Activated naive CD4-positive, alpha-beta T cell treated with anti-CD3 and anti-CD28 coated beads, Interleukin-2, amount 50 U/mL, for 24 hours (primary cell): Measurements from ENCODE around the gene LRRK1.

Source experiments
- H3K27ac Mint-ChIP-seq: one replicate; pipeline ENCODE4 v1.8.0; 2021; ENCODE audit warnings: mild to moderate bottlenecking, mixed read lengths
- H3K27me3 Mint-ChIP-seq: one replicate; pipeline ENCODE4 v1.8.0; 2021; ENCODE audit warnings: mixed read lengths
- H3K36me3 Mint-ChIP-seq: one replicate; pipeline ENCODE4 v1.8.0; 2021; ENCODE audit warnings: mixed read lengths
- H3K4me1 Mint-ChIP-seq: one replicate; pipeline ENCODE4 v1.8.0; 2021; ENCODE audit warnings: mixed read lengths
- H3K4me3 Mint-ChIP-seq: one replicate; pipeline ENCODE4 v1.8.0; 2021; ENCODE audit warnings: mild to moderate bottlenecking, mixed read lengths
- H3K9me3 Mint-ChIP-seq: one replicate; pipeline ENCODE4 v1.8.0; 2021; ENCODE audit warnings: mixed read lengths

Gene LRRK1

DNA sequence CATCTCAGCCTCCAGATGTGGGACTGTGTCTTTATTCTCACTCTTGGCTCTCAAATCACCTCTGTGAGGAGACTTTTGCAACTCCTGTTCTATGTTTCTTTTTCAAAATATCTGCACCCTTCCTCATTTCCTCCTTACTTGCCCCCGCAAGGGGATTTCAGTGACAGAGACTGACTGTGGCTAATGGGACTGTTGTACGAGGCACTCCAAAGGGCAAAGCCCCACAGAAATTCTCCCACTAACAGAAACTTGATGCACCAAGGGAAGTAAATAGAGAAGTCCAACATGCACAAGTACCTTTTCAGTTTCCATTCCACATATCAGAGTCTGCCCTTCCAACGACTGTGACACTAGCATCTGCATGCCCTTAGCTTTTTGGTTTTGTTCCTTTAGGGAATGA is 69.7 kb downstream of the LRRK1 start:
- no peak overlapping the region for H3K4me3 Mint-ChIP-seq
- H3K27me3 Mint-ChIP-seq, result peaks cover 11% of the 10 kb centered on the region
- no peaks in the 10 kb centered on the region for H3K36me3 Mint-ChIP-seq
- H3K9me3 Mint-ChIP-seq, result no peaks in the 10 kb centered on the region
- no peaks in the 10 kb centered on the region for H3K4me1 Mint-ChIP-seq
- H3K27ac Mint-ChIP-seq, result no peak overlapping the region

DNA sequence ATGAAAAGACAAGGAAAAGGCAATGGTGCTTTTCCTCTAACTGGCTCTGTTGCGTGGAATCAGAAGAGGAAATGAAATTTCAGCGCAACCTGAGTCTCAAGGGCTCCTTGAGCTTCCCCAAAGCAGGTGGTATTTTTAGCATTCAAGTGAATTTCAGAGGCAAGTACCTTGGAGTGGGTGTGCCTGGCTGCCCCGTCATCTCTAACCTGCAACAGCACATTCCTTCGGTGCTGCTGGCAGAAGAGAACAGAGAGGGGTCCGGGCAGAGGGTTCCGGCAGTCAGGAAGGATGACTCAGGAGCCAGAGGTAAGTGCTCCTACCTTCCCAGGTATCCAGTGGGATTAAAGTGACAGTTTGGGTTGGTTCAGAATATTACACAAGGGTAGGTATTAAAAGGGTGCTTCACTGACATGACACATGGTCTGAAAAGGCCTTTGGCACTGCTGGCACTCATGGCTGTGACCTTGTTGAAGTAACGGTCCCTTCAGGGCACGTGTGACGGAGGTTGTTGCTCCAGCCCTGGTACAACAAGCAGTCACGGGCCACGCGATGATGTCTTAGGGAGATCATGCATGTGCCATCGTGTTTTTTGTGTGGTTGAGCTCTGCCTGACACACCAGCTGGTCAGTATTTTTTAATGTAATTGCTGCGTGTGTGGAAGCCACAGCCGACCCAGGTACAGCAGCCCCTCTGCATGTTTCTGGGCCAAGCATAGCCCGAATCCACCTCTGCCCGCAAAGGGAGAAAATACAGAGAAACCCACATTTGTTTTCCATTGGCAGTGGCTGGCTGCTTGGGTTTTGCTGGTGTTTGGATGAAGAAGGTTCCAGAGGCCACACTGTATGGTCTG is 75.7 kb downstream of the LRRK1 start:
- Mint-ChIP-seq H3K9me3 (no peaks in the 10 kb centered on the region), H3K27me3 (peaks cover 2% of the 10 kb centered on the region), H3K27ac (no peak overlapping the region), H3K36me3 (no peaks in the 10 kb centered on the region), H3K4me3 (no peak overlapping the region), H3K4me1 (no peaks in the 10 kb centered on the region)

DNA sequence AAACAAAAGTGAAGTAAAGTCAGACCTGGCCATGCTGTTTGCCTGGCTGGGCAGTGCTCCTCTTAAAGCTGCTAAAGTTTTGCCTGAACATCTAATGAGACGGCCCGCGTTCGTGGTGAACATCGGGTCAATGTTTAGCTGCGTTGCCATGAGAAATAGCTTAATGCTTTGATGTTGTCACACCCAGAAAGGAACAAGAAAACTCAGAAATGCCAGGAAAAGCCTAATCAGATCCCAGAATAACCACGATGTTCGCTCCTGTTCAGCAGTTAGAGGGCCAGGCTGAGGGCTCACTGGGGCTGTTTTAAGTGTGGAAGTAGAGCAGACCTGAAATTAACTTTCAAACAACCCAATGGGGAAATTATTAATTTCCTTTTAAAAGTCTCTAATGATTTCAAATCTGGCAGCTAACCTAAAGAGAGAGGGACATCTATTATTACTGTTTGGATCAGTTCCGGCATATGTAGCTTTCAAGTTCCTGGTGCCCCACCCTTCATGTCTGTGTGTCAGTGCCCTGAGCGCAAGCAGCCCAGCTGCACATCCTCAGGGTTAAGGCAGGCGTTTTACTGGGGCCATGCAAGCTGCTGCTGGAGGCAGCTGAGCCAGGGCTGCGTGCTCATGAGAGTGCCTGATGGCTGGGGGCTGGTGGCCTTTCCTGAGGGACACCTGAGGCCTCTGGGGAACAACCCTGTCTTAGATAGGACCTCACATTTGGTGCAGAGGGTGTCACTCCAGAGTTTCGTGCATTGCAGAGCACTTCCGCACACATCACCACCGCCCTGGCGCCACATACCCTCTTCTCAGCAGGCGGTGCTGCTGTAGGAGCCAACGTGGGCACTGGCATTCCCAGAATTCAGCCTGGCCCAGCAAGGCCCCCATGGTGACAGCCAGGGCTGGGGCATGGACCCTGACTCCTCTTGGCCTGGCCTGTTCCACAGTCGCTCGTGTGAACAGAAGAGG is 76.6 kb downstream of the LRRK1 start:
- H3K27ac Mint-ChIP-seq, result no peak overlapping the region
- H3K4me1 Mint-ChIP-seq, result no peaks in the 10 kb centered on the region
- H3K36me3 Mint-ChIP-seq, result no peaks in the 10 kb centered on the region
- H3K9me3 Mint-ChIP-seq, result no peaks in the 10 kb centered on the region
- peaks cover under 1% of the 10 kb centered on the region for H3K27me3 Mint-ChIP-seq
- no peak overlapping the region for H3K4me3 Mint-ChIP-seq

DNA sequence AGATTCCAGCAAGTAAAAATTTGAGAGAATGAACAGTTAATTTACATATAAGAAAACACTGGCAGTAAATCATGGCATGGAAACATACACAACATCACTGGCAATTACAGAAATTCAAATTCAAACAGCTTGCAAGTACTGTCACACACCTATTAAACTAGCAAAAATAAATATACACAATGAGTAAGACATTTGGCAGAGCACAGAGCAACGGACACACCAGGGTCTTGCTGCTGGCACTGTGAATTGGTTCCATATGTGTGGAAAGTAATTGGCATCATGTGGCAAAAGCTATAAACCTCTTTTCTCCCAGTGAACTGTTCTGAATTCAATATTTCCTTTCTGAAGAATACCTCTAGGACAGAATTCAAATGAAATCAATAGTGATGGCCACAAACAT is 78.3 kb downstream of the LRRK1 start:
- no peaks in the 10 kb centered on the region for H3K9me3 Mint-ChIP-seq
- no peaks in the 10 kb centered on the region for H3K4me1 Mint-ChIP-seq
- H3K36me3 Mint-ChIP-seq, result no peaks in the 10 kb centered on the region
- no peak overlapping the region for H3K4me3 Mint-ChIP-seq
- no peaks in the 10 kb centered on the region for H3K27me3 Mint-ChIP-seq
- H3K27ac Mint-ChIP-seq, result no peak overlapping the region

DNA sequence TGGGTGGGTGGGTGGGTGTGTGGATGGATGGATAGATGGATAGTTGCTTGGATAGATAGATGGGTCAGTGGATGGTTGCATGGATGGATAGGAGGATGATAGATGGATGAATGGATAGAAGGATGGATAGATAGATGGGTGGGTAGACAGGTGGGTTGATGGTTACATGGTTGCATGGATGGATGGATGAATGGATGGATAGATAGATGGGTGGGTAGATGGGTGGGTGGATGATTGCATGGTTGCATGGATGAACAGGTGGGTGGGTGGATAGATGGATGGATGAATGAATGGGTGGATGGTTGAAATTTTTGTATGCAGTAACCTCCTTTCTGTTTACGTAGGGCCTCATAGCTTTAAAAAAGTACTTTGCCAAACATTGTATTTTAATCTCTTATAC is 79.5 kb downstream of the LRRK1 start:
- H3K27ac Mint-ChIP-seq, result no peak overlapping the region
- H3K9me3 Mint-ChIP-seq, result no peaks in the 10 kb centered on the region
- no peak overlapping the region for H3K4me3 Mint-ChIP-seq
- H3K27me3 Mint-ChIP-seq, result no peaks in the 10 kb centered on the region
- H3K4me1 Mint-ChIP-seq, result no peaks in the 10 kb centered on the region
- H3K36me3 Mint-ChIP-seq, result no peaks in the 10 kb centered on the region

DNA sequence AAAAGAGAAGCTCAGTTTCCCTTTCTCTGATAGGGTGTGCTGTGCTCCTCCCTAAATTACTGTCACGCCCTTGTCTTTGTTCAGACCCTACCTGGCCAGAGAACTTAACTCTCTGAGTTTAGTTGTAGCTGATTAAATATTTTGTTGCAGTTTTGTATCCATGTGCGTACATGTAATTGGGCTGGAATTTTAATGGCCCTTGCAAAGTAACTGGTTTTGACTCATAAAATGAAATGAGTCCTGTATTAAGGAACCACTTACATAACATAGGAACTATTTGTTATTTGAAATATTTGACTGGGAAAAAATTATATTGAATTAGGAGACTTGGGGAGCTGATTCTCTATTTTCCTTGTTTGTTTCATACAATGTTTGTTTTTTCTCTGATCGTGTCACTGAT is 80.2 kb downstream of the LRRK1 start:
- H3K9me3 Mint-ChIP-seq, result no peaks in the 10 kb centered on the region
- H3K4me1 Mint-ChIP-seq, result no peaks in the 10 kb centered on the region
- H3K27me3 Mint-ChIP-seq, result no peaks in the 10 kb centered on the region
- H3K4me3 Mint-ChIP-seq, result no peak overlapping the region
- no peaks in the 10 kb centered on the region for H3K36me3 Mint-ChIP-seq
- no peak overlapping the region for H3K27ac Mint-ChIP-seq

DNA sequence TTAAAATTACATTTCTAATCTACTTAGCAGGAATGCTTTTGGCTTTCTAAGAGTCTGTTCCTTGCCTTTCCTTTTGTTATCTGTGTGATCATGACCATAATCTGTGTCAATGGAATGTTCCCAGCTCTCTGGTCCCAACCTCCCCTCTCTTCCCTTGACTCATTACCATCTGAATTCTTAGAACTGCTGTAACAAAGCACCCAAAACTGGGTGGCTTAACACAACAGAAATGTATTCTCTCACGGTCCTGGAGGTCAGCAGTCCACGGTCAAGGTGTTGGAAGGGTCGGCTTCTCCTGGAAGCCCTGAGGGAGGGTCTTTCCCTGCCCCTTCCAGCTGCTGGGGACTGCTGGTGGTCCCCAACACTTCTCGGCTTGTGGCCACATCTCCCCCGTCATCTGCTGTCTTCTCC is 81.1 kb downstream of the LRRK1 start:
- H3K27ac Mint-ChIP-seq, result no peak overlapping the region
- no peaks in the 10 kb centered on the region for H3K9me3 Mint-ChIP-seq
- H3K4me1 Mint-ChIP-seq, result no peaks in the 10 kb centered on the region
- H3K36me3 Mint-ChIP-seq, result no peaks in the 10 kb centered on the region
- H3K4me3 Mint-ChIP-seq, result no peak overlapping the region
- no peaks in the 10 kb centered on the region for H3K27me3 Mint-ChIP-seq

DNA sequence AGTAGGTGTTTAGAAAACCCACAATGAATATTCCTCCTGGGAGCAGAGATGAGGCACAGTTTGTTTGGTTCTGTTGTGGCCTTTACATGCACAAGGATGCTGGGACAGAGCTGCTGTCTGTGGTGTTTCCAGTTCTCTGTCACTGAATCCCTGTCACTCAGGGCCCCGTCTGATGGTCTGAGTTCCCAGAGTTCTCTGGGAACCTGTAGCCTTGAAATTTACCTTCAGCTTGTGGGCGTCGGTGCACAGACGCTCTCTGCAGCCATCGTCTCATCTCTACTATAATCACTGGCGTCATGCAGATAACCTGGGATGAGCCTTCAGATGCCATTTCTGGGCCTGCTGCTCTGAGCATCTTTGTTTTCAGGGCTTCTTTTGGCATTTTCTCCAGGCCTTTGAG is 81.9 kb downstream of the LRRK1 start:
- Mint-ChIP-seq H3K36me3 (no peaks in the 10 kb centered on the region), H3K9me3 (no peaks in the 10 kb centered on the region), H3K27me3 (no peaks in the 10 kb centered on the region), H3K4me3 (no peak overlapping the region), H3K27ac (no peak overlapping the region), H3K4me1 (no peaks in the 10 kb centered on the region)

DNA sequence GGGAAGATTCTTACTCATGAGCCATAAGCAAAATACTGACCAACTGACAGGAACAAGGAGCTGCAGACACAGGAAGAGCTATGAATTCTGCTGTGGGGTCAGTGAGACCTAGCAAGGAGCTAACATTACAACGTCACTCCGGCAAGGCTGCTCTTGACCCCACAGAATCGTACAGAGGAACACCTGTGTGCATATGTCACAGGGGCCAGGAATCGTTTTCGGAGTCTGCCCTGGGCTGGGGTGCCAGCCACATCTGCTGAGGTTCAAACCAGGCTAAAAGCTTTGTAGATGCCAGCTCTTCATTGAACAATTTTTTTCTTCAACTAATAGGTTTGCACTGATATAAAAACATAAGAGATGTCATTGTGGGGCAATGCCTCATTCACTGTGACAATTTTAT is 82.6 kb downstream of the LRRK1 start:
- Mint-ChIP-seq H3K27ac (no peak overlapping the region), H3K36me3 (no peaks in the 10 kb centered on the region), H3K4me3 (no peak overlapping the region), H3K9me3 (no peaks in the 10 kb centered on the region), H3K27me3 (no peaks in the 10 kb centered on the region), H3K4me1 (no peaks in the 10 kb centered on the region)

DNA sequence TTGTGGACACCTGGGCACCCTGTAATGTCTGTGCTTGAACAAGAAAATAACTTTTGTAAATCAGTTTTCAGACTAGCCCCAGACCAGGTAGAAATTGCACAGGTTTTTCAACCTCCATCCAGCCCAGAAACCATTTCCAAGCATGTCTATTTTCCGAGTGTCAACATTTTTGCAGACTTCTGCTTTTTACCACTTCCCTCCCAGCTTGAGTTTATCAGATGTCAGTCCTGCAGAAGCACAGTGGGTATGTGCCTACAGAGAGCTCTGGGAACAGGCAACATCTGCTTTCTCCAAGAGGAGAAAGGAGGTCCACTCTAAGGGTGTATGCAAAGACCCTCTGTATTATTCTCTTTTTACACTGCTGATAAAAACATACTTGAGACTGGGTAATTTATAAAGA is 83.9 kb downstream of the LRRK1 start:
- no peaks in the 10 kb centered on the region for H3K36me3 Mint-ChIP-seq
- H3K27ac Mint-ChIP-seq, result no peak overlapping the region
- H3K27me3 Mint-ChIP-seq, result no peaks in the 10 kb centered on the region
- H3K4me1 Mint-ChIP-seq, result peaks cover 8% of the 10 kb centered on the region
- no peaks in the 10 kb centered on the region for H3K9me3 Mint-ChIP-seq
- H3K4me3 Mint-ChIP-seq, result no peak overlapping the region

DNA sequence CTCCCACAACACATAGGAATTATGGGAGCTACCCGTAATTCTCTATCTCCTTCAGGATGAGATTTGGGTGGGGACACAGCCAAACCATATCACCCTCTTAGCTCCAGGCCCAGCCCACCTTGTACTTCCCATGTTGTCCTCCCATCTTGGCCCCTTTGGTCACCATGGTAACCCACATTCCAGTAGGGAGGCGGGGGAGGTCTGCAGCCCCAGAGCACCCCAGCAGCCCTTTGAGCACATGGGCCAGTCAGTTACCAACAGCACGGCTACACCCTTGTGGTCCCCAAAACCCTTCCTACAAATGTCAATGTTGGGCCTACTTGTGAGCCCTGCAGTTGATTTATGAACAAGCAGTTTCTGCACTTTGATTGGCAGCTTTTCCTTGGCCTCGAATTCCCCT is 84.5 kb downstream of the LRRK1 start:
- Mint-ChIP-seq H3K9me3 (no peaks in the 10 kb centered on the region), H3K4me3 (no peak overlapping the region), H3K27ac (no peak overlapping the region), H3K36me3 (no peaks in the 10 kb centered on the region), H3K27me3 (no peaks in the 10 kb centered on the region), H3K4me1 (peaks cover 15% of the 10 kb centered on the region)

DNA sequence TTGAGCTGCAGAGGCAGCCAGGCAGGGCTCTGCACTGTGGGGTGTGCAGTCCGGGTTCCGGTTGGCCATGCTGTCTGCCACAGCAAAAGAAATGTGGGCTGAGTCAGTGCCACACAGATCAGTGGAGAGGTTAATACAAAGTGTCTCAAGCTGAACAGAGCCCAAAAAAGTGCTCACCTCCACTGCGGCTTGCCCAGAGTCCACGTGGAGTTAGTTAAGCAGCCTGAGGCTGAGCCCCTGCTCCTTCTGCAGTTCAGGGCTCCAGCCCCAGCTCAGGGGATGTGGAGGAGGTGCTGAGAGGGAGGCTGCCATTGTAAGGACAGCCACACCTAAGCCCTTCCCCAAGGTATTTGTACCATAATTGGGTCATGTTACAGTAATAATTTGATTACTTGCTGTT is 85.3 kb downstream of the LRRK1 start:
- Mint-ChIP-seq H3K36me3 (no peaks in the 10 kb centered on the region), H3K9me3 (no peaks in the 10 kb centered on the region), H3K4me1 (peaks cover 17% of the 10 kb centered on the region), H3K27me3 (no peaks in the 10 kb centered on the region), H3K4me3 (no peak overlapping the region), H3K27ac (no peak overlapping the region)

DNA sequence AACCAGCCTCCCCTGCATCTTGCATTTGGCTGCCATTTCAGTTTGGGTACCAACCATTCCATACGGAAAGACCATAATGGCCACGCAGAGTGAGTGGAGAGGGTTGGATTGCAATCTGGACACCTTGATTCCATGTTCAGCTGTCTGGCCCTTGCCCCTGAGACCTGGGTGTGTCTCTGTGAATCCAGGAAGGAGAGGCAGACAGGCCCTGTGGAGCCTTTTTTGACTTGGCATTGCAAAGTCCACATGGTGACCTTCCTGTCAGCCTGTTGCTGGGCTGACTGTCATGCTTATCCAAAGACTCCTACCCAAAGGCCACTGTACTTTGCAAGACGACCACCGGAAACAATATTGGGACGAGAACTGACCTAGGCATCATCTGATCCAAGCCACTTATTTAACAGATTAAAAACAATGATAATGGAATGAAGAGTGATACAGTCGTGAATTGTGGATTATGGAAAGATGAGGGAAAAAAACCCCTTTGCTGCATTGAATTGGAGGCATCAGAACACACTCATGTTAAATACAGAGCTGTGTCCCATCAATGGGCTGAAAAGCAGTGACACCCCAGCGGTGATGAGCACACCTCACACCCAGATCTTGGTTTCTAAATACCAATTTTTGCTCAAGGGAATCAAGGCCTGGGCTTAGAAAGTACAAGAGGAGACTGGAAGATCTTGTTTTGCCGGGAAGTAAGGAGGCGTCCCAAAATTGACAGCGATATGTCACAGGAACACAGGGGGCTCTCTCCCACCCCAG is 86.0 kb downstream of the LRRK1 start:
- Mint-ChIP-seq H3K4me1 (peaks cover 17% of the 10 kb centered on the region), H3K27me3 (no peaks in the 10 kb centered on the region), H3K36me3 (no peaks in the 10 kb centered on the region), H3K9me3 (no peaks in the 10 kb centered on the region), H3K27ac (peak overlapping the region; percentile 25), H3K4me3 (no peak overlapping the region)

DNA sequence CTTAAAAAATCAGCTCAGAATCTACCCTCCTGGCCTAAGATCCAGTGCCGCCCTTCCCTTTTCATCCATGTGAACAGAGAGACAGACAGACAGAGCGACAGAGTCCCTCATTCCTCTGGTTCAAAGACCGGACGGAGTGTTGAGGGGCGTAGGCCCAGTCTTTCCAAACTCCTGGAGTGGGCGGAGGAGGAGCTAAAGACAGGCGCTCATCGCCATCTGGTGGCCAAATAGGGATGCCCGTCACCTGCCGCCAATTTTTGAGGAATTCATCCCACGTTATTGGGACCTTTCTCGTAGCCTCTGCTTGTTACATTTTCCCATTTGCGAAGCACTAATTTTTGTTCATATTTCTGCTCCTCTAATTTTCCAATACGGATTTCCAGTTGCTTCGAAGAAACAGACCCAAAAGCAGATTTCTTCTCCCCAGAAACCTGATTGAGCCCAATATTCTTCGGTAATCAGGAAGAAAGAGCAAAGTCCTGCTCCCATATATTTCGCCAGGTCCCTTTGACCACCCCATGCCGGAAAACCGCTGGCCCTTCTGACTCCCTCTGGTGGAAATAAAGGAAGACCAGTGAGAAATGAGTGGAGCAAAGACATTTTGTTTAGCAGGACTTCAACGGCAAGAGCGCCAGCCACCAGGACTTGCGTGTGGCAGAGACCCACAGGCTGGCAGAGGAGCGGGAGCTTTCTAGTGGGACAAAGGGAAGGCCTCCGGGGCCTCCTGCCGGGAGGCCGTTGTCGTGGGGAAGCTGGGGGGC is 88.0 kb downstream of the LRRK1 start:
- Mint-ChIP-seq H3K4me3 (peak overlapping the region; percentile 88), H3K9me3 (no peaks in the 10 kb centered on the region), H3K36me3 (no peaks in the 10 kb centered on the region), H3K27ac (peak overlapping the region; percentile 23), H3K4me1 (peaks cover 17% of the 10 kb centered on the region), H3K27me3 (no peaks in the 10 kb centered on the region)
